ENCODE measurements around the gene KCNT1.

The KCNT1 gene

GRCh38 chr9:135804581-135805421 is 102.8 kb downstream of the KCNT1 start:
- no peak for DNase-seq

- no peak for DNase-seq
These were observed 103.5 kb downstream of the KCNT1 start for GRCh38 chr9:135805422-135806022.

GRCh38 chr9:135809166-135809565 is 107.2 kb downstream of the KCNT1 start:
- no peak for DNase-seq

DNA sequence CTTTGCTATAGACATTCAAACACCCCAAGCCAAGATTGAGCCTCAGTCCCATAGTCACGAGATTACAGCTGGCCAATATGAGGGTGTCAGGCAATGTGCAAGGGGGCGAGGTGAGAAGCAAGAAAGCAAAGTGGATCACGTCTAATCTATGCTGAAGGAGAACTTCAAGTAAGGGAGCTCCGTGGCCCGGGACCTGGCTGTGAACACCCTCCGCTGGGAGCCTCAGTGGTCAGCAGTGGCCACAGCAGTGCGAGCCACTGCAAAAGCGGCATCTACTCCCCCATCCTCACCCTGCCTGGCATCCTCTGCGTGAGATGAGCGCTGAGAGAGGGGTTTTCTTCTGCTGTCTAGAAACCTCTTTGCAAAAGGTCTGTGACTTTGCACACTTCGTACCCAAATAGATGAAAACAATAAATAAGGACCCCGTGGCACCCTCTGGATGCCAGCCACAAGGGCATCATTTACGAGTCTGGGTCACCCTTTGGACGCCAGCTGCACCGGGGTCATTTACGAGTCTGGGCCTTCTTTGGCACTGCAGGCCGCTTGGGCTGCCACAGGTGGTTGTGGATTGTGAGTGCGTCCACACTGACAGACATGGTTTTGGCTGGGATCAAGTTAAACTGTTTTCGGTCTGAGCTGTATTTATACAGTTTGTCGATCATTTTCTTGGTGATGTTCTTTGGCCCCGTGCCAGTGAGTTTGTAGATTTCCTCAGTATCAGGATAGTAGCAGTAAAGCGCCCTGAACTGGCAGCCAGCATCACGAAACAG is 109.0 kb downstream of the KCNT1 start:
- DNase-seq, result no peak

DNA sequence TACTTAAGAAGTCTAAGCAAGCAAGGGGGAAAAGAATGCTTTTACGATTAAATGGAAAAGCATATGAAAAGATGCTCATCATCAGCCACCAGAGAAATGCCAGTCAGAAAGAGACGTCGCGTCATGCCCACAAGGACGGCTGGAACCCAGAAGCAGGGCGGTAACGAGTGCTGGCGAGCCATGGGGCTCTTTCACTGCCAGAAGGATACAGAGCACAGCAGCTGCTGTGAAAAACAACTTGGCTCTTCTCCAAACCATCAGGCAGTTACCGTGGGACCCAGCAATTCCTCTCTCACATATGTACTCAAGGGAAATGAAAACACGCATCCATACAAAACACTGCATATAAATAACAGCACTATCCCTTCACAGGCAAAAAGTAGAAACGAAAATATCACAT is 109.8 kb downstream of the KCNT1 start:
- DNase-seq, result peak; percentile 8

DNA sequence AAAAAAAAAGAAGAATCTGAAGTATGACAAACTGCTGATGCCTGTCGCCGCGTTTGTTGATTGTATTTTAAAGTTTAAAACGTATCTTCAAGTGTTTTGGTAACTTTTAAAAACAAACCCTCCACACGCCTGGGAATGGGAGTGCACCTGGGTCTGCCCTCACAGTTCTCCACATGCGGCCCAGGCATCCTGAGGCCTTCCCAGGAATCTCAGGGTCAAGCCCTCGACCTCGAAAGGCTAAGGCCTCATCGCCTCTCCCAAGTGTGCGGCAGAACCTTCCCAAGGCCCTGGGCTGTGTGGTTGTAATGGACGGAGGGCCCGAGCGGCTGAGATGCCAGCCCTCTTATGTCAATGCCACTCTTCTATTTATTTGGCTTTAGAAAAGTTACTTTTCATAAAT is 111.0 kb downstream of the KCNT1 start:
- no peak for DNase-seq

DNA sequence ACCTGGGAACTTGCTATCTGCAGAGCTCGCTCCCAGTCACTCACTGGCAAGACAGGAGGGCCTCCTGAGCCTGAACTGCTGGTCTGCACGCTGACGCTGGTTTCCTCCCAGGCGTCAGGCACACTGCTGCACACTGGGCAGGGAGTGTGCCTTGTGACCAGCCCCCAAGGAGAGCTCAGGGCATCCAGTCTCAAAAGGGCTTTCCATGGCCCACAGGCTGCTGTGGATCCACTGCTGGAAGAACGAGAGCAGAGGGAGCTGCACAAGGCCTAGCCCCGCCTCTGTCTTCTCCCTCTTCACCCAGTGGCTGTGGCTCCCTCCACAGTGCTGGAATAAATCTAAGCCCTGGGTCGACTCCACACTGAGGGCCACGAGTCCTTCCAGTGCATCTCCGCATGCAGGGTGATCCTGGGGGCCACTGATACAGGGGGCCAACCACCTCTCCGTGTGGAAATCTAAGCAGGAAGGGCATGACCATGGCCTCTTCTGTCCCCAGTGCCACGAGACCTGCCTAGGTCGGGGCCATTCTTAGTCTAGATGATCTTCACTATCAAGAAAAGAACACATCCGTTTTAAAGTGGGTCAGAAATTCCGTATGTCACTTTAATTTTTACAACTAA is 111.8 kb downstream of the KCNT1 start:
- no peak for DNase-seq

GRCh38 chr9:135814421-135815095 is 112.6 kb downstream of the KCNT1 start:
- DNase-seq, result no peak

DNA sequence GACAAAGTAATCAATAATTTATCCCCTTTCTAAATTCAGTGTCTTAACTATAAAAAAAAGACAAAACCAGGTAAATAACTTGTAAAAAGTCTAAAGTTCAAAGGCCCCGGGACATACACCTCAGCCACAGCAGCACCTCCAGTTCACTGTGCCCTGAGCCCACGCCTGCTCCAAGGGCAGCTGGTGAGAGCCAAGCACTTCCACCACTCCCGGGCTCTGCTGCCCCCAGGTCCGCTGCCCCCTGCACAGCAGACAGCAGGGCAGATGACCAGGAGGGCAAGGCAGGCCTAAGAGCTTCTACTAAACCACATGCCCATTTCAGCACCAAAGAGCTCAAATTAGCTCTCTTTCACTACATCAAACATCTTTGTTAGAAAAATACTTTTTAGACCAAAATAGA is 113.4 kb downstream of the KCNT1 start:
- DNase-seq, result no peak

- DNase-seq, result no peak
These were observed 114.1 kb downstream of the KCNT1 start for GRCh38 chr9:135815830-135816650.

GRCh38 chr9:135816651-135816970 is 114.6 kb downstream of the KCNT1 start:
- DNase-seq, result no peak

DNA sequence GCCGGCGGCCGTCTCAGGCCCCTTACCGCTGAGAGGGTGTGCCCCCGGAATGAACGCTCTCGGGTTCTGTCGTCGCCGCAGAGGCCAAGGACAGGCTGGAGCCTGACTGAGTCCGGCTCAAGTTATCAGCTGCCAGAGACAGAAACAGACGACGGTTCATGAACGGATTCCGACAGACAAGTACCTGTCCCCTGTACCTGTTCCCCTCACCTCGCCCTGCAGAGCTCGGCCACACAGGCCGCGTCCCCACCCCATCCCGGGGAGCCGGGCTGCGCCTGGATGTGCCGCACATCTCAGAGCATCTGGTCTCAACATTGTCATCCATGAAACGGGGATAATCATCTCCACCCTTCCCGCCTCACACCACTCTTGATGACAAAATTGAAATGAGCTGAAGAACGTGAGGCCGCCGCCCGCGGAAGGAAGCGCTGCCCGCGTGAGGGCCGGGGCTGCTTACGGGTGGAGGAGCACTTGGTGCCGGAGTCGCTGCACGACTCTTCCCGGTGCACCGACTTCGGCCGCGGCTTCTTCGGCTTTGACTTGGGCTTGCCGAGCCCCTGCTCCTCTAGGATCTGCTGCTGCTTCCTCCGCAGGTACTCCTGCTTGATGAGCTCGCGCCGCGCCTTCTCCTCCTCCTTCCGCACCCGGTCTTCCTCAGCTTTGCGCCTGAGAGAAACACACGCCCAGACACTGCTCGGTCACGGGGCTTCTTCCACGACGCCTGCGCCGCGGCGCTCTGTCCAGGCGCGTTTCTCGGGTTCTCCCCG is 116.1 kb downstream of the KCNT1 start:
- no peak for DNase-seq

- DNase-seq, result no peak
These were observed 116.9 kb downstream of the KCNT1 start for GRCh38 chr9:135818718-135819475.

DNA sequence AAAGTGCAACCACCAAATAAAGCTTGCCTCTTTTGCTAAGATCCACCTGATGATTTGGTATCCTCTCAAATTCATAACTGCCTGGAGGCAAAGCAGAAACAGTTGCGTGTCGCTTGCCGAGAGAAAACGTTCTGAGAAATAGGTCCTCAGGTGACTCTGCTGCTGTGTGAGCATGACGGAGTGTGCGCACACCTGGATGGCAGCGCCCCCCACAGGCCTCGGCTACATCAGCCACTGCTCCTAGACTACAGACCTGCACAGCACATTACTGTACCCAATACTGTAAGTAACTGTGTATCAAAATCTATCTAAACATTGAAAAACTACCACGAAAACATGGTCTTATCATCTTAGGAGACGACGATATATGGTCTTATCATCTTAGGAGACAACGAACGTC is 117.9 kb downstream of the KCNT1 start:
- DNase-seq, result no peak

GRCh38 chr9:135820661-135821060 is 118.7 kb downstream of the KCNT1 start:
- no peak for DNase-seq

DNA sequence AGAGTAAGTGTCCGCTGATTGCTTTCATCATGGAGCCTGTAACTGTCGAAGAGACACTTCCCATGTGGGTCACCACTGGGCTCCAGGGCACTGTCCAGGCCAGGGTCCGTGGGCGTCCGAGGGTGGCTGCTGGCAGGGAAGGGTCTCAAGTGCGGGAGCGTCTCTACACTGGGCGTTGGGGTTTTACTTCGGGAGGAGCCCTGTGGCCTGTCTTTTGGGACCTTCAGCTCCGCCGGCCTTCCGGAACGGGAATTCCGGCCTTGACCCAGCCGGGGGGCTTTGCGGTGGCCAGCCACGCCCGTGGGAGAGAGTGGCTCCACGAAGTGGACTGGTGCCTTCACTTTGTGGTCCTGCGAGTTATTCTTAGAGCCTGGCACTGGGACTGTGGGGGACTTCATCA is 119.1 kb downstream of the KCNT1 start:
- DNase-seq, result no peak

- DNase-seq, result no peak
These were observed 119.9 kb downstream of the KCNT1 start for GRCh38 chr9:135821733-135822373.

DNA sequence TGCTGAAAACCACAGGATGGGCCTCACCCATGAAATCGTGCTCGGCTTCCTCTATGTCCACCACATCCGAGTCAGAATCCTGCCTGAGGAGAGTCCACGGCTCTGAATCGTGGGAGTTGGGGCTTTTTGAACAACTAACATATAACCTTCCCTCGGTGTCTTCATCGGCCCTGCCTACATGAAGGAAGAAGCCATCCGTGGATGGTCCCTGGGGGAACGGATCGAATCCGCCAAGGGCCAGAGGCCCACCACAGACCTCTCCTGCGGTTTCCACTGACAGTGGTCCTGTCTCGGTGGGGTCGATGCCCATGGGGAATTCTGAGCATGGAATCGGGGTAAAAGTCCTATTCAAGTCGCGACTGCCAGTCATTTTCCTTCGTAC is 120.4 kb downstream of the KCNT1 start:
- DNase-seq, result no peak

GRCh38 chr9:135823036-135823435 is 121.1 kb downstream of the KCNT1 start:
- no peak for DNase-seq
